A673 (cell line): ENCODE measurements around the gene FFAR2. TPM values are rescaled to one million over a fixed set of nuclear protein-coding genes. Genes with fewer than 3 reads are reported as not detected.

ENCODE experiments used
- BruUV-seq: library from RNA; stranded (reverse); fragments of 400-500 nt; replicated peaks from 2 replicates; lab custom pipeline; 2021; lab: Mats Ljungman, UMichigan
- CTCF ChIA-PET: fragments of 300-600 bp; sonication (Branson Sonifier 250); formaldehyde crosslinking; loops from one replicate; lab custom pipeline; 2022; ENCODE audit warnings: antibody characterized with exemption; lab: Charles Lee
- POLR2A ChIA-PET: fragments of 300-600 bp; sonication (Branson Sonifier 250); formaldehyde crosslinking; loops from one replicate; lab custom pipeline; 2022; ENCODE audit warnings: antibody characterized with exemption; ENCODE audit not compliant: low non-redundant PET; lab: Charles Lee
- DNase-seq: peaks from one replicate; pipeline ENCODE4 v3.0.0-alpha.2; 2015; ENCODE audit warnings: low spot score
- H3K27ac ChIP-seq: fragments of 200-600 bp; sonication (generic); 2 replicates; pipeline ENCODE4 v1.5.1; 2016; ENCODE audit warnings: mixed run types, low read depth, mild to moderate bottlenecking, mixed read lengths, antibody characterized with exemption, low read length; ENCODE audit not compliant: poor library complexity, severe bottlenecking
- H3K27me3 ChIP-seq: fragments of 200-600 bp; sonication (generic); replicated peaks from 2 replicates; pipeline ENCODE4 v1.6.1; 2017; ENCODE audit warnings: mixed run types, low read depth, mild to moderate bottlenecking, mixed read lengths, antibody characterized with exemption, low read length; ENCODE audit not compliant: insufficient read depth, poor library complexity
- H3K36me3 ChIP-seq: fragments of 200-600 bp; sonication (generic); 2 replicates; pipeline ENCODE4 v1.6.1; 2016; ENCODE audit warnings: mixed run types, mild to moderate bottlenecking, mixed read lengths, antibody characterized with exemption, low read length; ENCODE audit not compliant: insufficient read depth, poor library complexity, severe bottlenecking
- H3K4me1 ChIP-seq: fragments of 200-600 bp; sonication (generic); 2 replicates; pipeline ENCODE4 v1.6.1; 2017; ENCODE audit warnings: mixed run types, mild to moderate bottlenecking, mixed read lengths, antibody characterized with exemption, low read length; ENCODE audit not compliant: insufficient read depth, poor library complexity, severe bottlenecking
- H3K4me3 ChIP-seq: fragments of 200-600 bp; sonication (generic); 2 replicates; pipeline ENCODE4 v1.5.1; 2016; ENCODE audit warnings: low read depth, mixed run types, mild to moderate bottlenecking, mixed read lengths, low read length; ENCODE audit not compliant: poor library complexity, severe bottlenecking
- H3K9me3 ChIP-seq: fragments of 200-600 bp; sonication (generic); 2 replicates; pipeline ENCODE4 v1.6.1; 2016; ENCODE audit warnings: mixed run types, low read depth, mild to moderate bottlenecking, mixed read lengths, antibody characterized with exemption, low read length; ENCODE audit not compliant: poor library complexity, severe bottlenecking
- EZH2 ChIP-seq: fragments of 200-600 bp; sonication (generic); IDR thresholded peaks from 2 replicates; pipeline ENCODE4 v1.6.1; 2017; ENCODE audit warnings: borderline replicate concordance, low read depth, mild to moderate bottlenecking, mixed read lengths, antibody characterized with exemption, low read length; ENCODE audit not compliant: poor library complexity, severe bottlenecking
- intact Hi-C: fragments of 100-400 bp; cut with micrococcal nuclease; formaldehyde crosslinking; loops from one replicate; pipeline ENCODE4 v1.10.0; 2022; ENCODE audit not compliant: unreplicated experiment
- total RNA-seq: library from RNA; stranded (reverse); gene quantifications from 2 replicates; pipeline ENCODE4 v1.2.3, GENCODE V29; 2021
- TF ChIP-seq, protein P1 (sequence below): fragments of 300-800, 200-600 bp; sonication (generic); conservative IDR thresholded peaks from 2 replicates; pipeline ENCODE4 v1.5.1; 2017; ENCODE audit warnings: low read depth, mild to moderate bottlenecking, antibody characterized with exemption, low read length, moderate library complexity, mixed read lengths

Gene FFAR2
- total RNA-seq, 1 experiment from 2014 or later: not detected

- ChIA-PET CTCF (no interaction called here), POLR2A (no interaction called here)
- Histone ChIP-seq H3K4me3 (no peak overlapping the region), H3K27me3 (peaks cover 46% of the 10 kb centered on the region), H3K36me3 (no peaks in the 10 kb centered on the region), H3K9me3 (no peaks in the 10 kb centered on the region), H3K4me1 (no peaks in the 10 kb centered on the region), H3K27ac (no peak overlapping the region)
- no peak for TF ChIP-seq EZH2
- TF ChIP-seq, protein P1, sequence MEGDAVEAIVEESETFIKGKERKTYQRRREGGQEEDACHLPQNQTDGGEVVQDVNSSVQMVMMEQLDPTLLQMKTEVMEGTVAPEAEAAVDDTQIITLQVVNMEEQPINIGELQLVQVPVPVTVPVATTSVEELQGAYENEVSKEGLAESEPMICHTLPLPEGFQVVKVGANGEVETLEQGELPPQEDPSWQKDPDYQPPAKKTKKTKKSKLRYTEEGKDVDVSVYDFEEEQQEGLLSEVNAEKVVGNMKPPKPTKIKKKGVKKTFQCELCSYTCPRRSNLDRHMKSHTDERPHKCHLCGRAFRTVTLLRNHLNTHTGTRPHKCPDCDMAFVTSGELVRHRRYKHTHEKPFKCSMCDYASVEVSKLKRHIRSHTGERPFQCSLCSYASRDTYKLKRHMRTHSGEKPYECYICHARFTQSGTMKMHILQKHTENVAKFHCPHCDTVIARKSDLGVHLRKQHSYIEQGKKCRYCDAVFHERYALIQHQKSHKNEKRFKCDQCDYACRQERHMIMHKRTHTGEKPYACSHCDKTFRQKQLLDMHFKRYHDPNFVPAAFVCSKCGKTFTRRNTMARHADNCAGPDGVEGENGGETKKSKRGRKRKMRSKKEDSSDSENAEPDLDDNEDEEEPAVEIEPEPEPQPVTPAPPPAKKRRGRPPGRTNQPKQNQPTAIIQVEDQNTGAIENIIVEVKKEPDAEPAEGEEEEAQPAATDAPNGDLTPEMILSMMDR: no peak
- DNase-seq: no peak
- BruUV-seq: no TSS peak
- intact Hi-C loops: no loop called here
Measured at GRCh38 chr19:35417713-35418534, 30.1 kb upstream of the FFAR2 start.

DNA sequence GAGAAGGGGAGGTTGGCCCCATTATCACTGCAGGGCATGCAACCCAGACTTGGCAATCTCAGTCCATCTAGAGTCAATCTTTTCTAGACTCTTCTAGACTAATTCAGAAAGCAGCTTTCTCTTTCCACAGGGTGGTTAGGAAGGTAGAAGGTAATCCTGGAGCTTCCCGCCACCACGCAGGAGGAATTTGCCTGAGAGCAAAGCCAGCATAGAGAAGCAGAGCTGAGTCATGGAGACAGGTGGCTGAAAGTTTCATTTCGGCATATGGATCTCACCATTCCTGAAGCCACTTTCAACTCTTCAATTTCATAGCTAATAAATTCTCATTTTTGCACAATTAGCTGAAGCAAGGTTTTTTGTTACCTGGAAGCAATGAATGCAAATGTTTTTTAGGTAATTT lies 29.0 kb upstream of the FFAR2 start:
- Histone ChIP-seq H3K36me3 (no peaks in the 10 kb centered on the region), H3K4me3 (no peak overlapping the region), H3K4me1 (no peaks in the 10 kb centered on the region), H3K9me3 (no peaks in the 10 kb centered on the region), H3K27ac (no peak overlapping the region), H3K27me3 (peaks cover 36% of the 10 kb centered on the region)
- no peak for TF ChIP-seq EZH2
- TF ChIP-seq, protein P1: no peak
- no TSS peak for BruUV-seq
- intact Hi-C loops: no loop called here
- ChIA-PET POLR2A (no interaction called here), CTCF (interaction anchor here (0.6 kb wide), 1 partner anchor 919 kb away, joined by 4 read pairs; no protein-coding TSS in a partner anchor)
- DNase-seq: no peak

GRCh38 chr19:35419805-35420204 lies 28.3 kb upstream of the FFAR2 start:
- CTCF ChIA-PET: no interaction called here
- POLR2A ChIA-PET: no interaction called here

More at GRCh38 chr19:35419805-35420204, 28.3 kb upstream of the FFAR2 start:
- H3K36me3 ChIP-seq: no peaks in the 10 kb centered on the region
- TF ChIP-seq, protein P1: no peak
- no peak for TF ChIP-seq EZH2
- no TSS peak for BruUV-seq
- H3K4me3 ChIP-seq: no peak overlapping the region
- H3K27ac ChIP-seq: no peak overlapping the region
- no peak for DNase-seq
- no peaks in the 10 kb centered on the region for H3K4me1 ChIP-seq
- H3K27me3 ChIP-seq: peaks cover 36% of the 10 kb centered on the region
- no peaks in the 10 kb centered on the region for H3K9me3 ChIP-seq
- intact Hi-C loops: no loop called here
